ENCODE results near the gene ARHGAP9.

- no peak for TF ChIP-seq CTCF (IDR thresholded peaks at IDR 0.05; ENCODE audit: low read depth, low read length)
- no peak for TF ChIP-seq MAX (IDR thresholded peaks at IDR 0.05; ENCODE audit: low read depth, low read length)
- TF ChIP-seq POLR2A (IDR thresholded peaks at IDR 0.05; ENCODE audit: extremely low read depth, insufficient read length): no peak
Observed at GRCh38 chr12:57473886-57474285, 5.8 kb downstream of the ARHGAP9 start.
